Common myeloid progenitor, CD34-positive (primary cell): ENCODE measurements around the gene RDH14.

ENCODE experiments used
- CTCF ChIA-PET: fragments of 350-600 bp; sonication (Branson Sonifier 250); formaldehyde crosslinking; loops from one replicate; lab custom pipeline; 2021; ENCODE audit warnings: antibody characterized with exemption; lab: Charles Lee
- POLR2A ChIA-PET: fragments of 350-600 bp; sonication (Branson Sonifier 250); formaldehyde crosslinking; loops from one replicate; lab custom pipeline; 2021; ENCODE audit warnings: antibody characterized with exemption; lab: Charles Lee
- DNase-seq, 3 donors: peaks; one replicate each; pipeline versions ENCODE4 v3.0.0 to v3.0.0-alpha.2; 2013
- H3K27ac ChIP-seq, 2 experiments: 1 replicate in 1 of 2; 2 replicates in 1 of 2; pipeline ENCODE4 v1.7.0; 2013; ENCODE audit warnings: inconsistent platforms in 2 of 2, low read length in 2 of 2, mild to moderate bottlenecking in 2 of 2, low read depth in 1 of 2, moderate library complexity in 1 of 2; ENCODE audit not compliant: severe bottlenecking in 2 of 2, insufficient read depth in 1 of 2, poor library complexity in 1 of 2
- H3K27me3 ChIP-seq, 5 experiments: replicated peaks in 2 of 5; 1 replicate in 3 of 5; 2 replicates in 2 of 5; pipeline versions ENCODE4 v1.6.1 to v1.7.0; 2013; ENCODE audit warnings: low read length in 4 of 5, mild to moderate bottlenecking in 2 of 5, moderate library complexity in 2 of 5, inconsistent platforms in 1 of 5; ENCODE audit not compliant: insufficient read depth in 5 of 5, control insufficient read depth in 4 of 5
- H3K36me3 ChIP-seq, 4 experiments: 1 replicate in 2 of 4; 2 replicates in 2 of 4; pipeline versions ENCODE4 v1.6.1 to v1.7.0; 2013; ENCODE audit warnings: low read length in 3 of 4, control low read depth in 1 of 4, mild to moderate bottlenecking in 1 of 4; ENCODE audit not compliant: control insufficient read depth in 4 of 4, insufficient read depth in 4 of 4
- H3K4me1 ChIP-seq, 4 experiments: 1 replicate in 3 of 4; 2 replicates in 1 of 4; pipeline versions ENCODE4 v1.6.1 to v1.7.1; 2013; ENCODE audit warnings: low read length in 3 of 4, mild to moderate bottlenecking in 3 of 4, control low read depth in 1 of 4, inconsistent platforms in 1 of 4, moderate library complexity in 1 of 4; ENCODE audit not compliant: control insufficient read depth in 4 of 4, insufficient read depth in 4 of 4; ENCODE audit errors: control extremely low read depth in 1 of 4
- H3K4me3 ChIP-seq, 7 experiments: 1 replicate in 4 of 7; 2 replicates in 3 of 7; pipeline versions ENCODE4 v1.5.1 to v1.7.0; 2013; ENCODE audit warnings: mild to moderate bottlenecking in 7 of 7, low read length in 6 of 7, moderate library complexity in 6 of 7, inconsistent platforms in 2 of 7, low read depth in 2 of 7, control low read depth in 1 of 7; ENCODE audit not compliant: insufficient read depth in 4 of 7, control insufficient read depth in 1 of 7; ENCODE audit errors: extremely low read depth in 1 of 7
- H3K9me3 ChIP-seq, 5 experiments: 1 replicate in 4 of 5; 2 replicates in 1 of 5; pipeline versions ENCODE4 v1.6.1 to v1.7.1; 2013; ENCODE audit warnings: low read length in 4 of 5, mild to moderate bottlenecking in 2 of 5, inconsistent platforms in 1 of 5, low read depth in 1 of 5, moderate library complexity in 1 of 5; ENCODE audit not compliant: control insufficient read depth in 4 of 5, insufficient read depth in 2 of 5; ENCODE audit errors: control extremely low read depth in 1 of 5
- WGBS: methylation state at CpG from one replicate; pipeline ENCODE4 v1.1.5; 2013; ENCODE audit not compliant: insufficient coverage; 5-methylcytosine and 5-hydroxymethylcytosine counted together

RDH14 gene

GRCh38 chr2:18551623-18552022 lies 8.8 kb downstream of the RDH14 start:
- H3K27me3 ChIP-seq, result no peaks in the 10 kb centered on the region
- CTCF ChIA-PET, result interaction anchor here (1.8 kb wide), 1 partner anchor 32 kb away, joined by 5 read pairs; no protein-coding TSS in a partner anchor
- no CpG with 5 or more reads among the region's 2 CpGs for WGBS
- H3K9me3 ChIP-seq, result no peaks in the 10 kb centered on the region
- no peaks in the 10 kb centered on the region for H3K4me1 ChIP-seq
- no peak for DNase-seq
- no peak overlapping the region for H3K4me3 ChIP-seq
- peaks cover 3 to 17% (median 12%) of the 10 kb centered on the region in 4 experiments for H3K36me3 ChIP-seq
- POLR2A ChIA-PET, result no interaction called here
- no peak overlapping the region for H3K27ac ChIP-seq

DNA sequence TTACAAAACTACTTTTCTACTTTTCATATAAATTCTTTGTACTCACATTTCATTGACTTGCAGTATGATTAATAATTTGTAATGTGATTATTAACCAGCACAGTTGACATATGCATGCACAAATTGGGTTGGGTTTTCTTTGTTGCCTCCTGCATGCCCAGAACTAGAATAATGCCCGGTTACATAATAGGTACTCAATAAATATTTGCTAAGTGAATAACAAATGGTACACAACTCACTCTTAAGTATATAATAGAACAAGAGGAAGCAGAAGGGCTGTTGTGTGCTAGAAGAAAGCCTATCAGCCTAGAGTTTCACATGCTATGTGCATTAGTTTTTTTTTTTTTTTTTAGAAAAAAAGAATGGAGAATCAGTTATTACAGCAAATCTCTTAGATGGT lies 9.3 kb downstream of the RDH14 start:
- peaks cover 3 to 17% (median 12%) of the 10 kb centered on the region in 4 experiments for H3K36me3 ChIP-seq
- peaks cover 0 to 2% (median 0%) of the 10 kb centered on the region in 4 experiments for H3K4me1 ChIP-seq
- ChIA-PET CTCF (no interaction called here), POLR2A (no interaction called here)
- no peak for DNase-seq
- no peaks in the 10 kb centered on the region for H3K9me3 ChIP-seq
- no peaks in the 10 kb centered on the region for H3K27me3 ChIP-seq
- WGBS, result no CpG with 5 or more reads among the region's 1 CpG
- H3K27ac ChIP-seq, result no peak overlapping the region
- no peak overlapping the region for H3K4me3 ChIP-seq

DNA sequence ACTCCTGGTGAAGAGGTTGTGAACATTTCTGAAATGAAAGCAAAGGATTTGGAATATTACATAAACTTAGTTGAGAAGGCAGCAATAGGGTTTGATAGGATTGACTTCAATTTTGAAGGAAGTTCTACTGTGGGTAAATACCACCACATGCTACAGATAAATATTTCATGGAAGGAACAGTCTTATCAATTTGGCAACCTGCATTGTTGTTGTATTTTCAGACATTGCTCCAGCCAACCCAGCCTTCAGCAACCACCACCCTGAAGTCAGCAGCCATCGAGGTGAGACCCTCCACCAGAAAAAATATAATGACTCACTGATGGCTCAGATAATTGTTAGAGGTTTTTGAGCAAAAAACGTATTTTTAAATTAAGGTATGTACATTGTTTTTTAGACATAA lies 10.0 kb downstream of the RDH14 start:
- Histone ChIP-seq H3K36me3 (peaks cover under 1 to 13% (median 10%) of the 10 kb centered on the region in 4 experiments), H3K9me3 (no peaks in the 10 kb centered on the region), H3K27me3 (no peaks in the 10 kb centered on the region), H3K4me1 (peaks cover 0 to 2% (median 0%) of the 10 kb centered on the region in 4 experiments), H3K4me3 (no peak overlapping the region), H3K27ac (no peak overlapping the region)
- DNase-seq, result no peak
- POLR2A ChIA-PET, result no interaction called here
- CTCF ChIA-PET, result no interaction called here
- no CpG with 5 or more reads among the region's 2 CpGs for WGBS

GRCh38 chr2:18549083-18549482 lies 11.4 kb downstream of the RDH14 start:
- Histone ChIP-seq H3K4me3 (no peak overlapping the region), H3K36me3 (no peaks in the 10 kb centered on the region), H3K27me3 (no peaks in the 10 kb centered on the region), H3K27ac (no peak overlapping the region), H3K9me3 (no peaks in the 10 kb centered on the region), H3K4me1 (peaks cover 0 to 2% (median 0%) of the 10 kb centered on the region in 4 experiments)
- WGBS, result 100% methylated on average over 1 of the region's 2 CpGs
- CTCF ChIA-PET, result interaction anchor here (1.0 kb wide), 1 partner anchor 31 kb away, joined by 3 read pairs; no protein-coding TSS in a partner anchor
- no peak for DNase-seq
- POLR2A ChIA-PET, result no interaction called here

DNA sequence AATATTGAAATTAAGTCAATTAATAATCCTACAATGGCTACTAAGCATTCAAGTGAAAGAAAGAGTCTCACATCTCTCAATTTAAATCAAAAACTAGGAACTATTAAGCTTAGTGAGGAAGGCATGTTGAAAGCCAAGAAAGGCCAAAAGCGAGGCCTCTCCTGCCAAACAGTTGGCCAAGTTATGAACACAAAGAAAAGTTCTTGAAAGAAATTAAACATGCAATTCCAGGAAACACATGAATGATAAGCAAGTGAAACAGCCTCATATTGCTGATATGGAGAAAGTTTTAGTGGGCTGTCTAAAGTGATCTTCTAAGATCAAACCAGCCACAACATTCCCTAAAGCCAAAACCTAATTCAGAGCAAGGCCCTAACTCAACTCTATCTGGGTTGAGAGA lies 11.8 kb downstream of the RDH14 start:
- H3K4me1 ChIP-seq, result peaks cover 0 to 2% (median 0%) of the 10 kb centered on the region in 4 experiments
- no peak overlapping the region for H3K27ac ChIP-seq
- POLR2A ChIA-PET, result no interaction called here
- CTCF ChIA-PET, result interaction anchor here (1.0 kb wide), 1 partner anchor 30 kb away, joined by 3 read pairs; no protein-coding TSS in a partner anchor
- WGBS, result no CpG with 5 or more reads among the region's 1 CpG
- no peaks in the 10 kb centered on the region for H3K36me3 ChIP-seq
- DNase-seq, result no peak
- no peak overlapping the region for H3K4me3 ChIP-seq
- H3K9me3 ChIP-seq, result no peaks in the 10 kb centered on the region
- H3K27me3 ChIP-seq, result no peaks in the 10 kb centered on the region

- H3K27ac ChIP-seq, result no peak overlapping the region
- CTCF ChIA-PET, result interaction anchor here (0.7 kb wide), 1 partner anchor 11 kb away, joined by 3 read pairs; no protein-coding TSS in a partner anchor
Observed at GRCh38 chr2:18546567-18546966, 13.9 kb downstream of the RDH14 start.

DNA sequence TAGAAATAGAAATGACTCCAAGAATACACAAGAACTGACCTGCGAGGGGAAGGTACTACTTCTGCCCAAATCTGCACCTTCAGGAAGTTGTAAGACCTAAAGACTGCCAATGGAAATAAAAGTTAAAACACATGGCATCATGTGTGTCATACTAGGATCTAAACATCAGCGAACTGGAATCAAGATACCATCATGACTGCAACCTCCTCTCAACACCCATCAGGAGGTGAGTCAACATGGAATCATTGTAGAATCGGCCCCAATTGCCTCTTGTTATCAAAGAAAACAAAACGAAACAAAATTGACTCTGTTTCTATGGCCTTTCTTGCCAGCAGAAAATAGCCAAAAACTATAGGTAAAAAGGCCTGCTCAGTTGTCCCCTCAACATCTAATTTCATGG lies 15.1 kb downstream of the RDH14 start:
- Histone ChIP-seq H3K4me3 (no peak overlapping the region), H3K27me3 (no peaks in the 10 kb centered on the region), H3K9me3 (no peaks in the 10 kb centered on the region), H3K36me3 (no peaks in the 10 kb centered on the region), H3K4me1 (peaks cover 0 to 2% (median 0%) of the 10 kb centered on the region in 4 experiments), H3K27ac (no peak overlapping the region)
- 92% methylated on average over 2 of the region's 4 CpGs for WGBS
- CTCF ChIA-PET, result interaction anchor here (1.6 kb wide), 1 partner anchor 26 kb away, joined by 3 read pairs; no protein-coding TSS in a partner anchor
- DNase-seq, result no peak
- POLR2A ChIA-PET, result no interaction called here

More at GRCh38 chr2:18546567-18546966, 13.9 kb downstream of the RDH14 start:
- POLR2A ChIA-PET, result no interaction called here
- H3K36me3 ChIP-seq, result no peaks in the 10 kb centered on the region
- H3K4me1 ChIP-seq, result peaks cover 0 to 2% (median 0%) of the 10 kb centered on the region in 4 experiments
- no peak for DNase-seq
- no CpG with 5 or more reads among the region's 2 CpGs for WGBS
- no peaks in the 10 kb centered on the region for H3K9me3 ChIP-seq
- H3K27me3 ChIP-seq, result no peaks in the 10 kb centered on the region
- no peak overlapping the region for H3K4me3 ChIP-seq
